Measurements from ENCODE around the gene JAG1.

DNA sequence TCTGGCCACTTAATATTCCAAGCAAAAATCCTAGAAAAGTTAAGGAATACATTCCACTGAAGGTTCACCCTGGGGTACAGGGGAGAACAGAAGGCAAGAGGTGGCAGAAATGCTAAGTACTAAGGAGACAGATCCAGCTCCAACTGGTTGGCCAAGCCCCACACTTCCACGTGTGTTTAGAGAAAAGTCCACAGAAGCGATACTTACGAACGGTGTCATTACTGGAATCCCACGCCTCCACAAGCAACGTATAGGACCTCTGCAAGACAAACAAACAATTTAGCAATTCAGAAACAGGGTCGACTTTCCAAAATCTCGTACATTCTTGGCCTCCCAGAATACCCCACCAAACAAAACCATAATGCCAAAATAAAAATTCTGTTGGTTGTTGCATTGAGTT is 10.0 kb downstream of the JAG1 start:
- TF ChIP-seq POLR2A (IDR thresholded peaks at IDR 0.05; ENCODE audit: low read depth) (no peak), POLR2AphosphoS5 (IDR thresholded peaks at IDR 0.05) (no peak), EP300 (IDR thresholded peaks at IDR 0.05) (no peak)
- TF ChIP-seq, protein P1, sequence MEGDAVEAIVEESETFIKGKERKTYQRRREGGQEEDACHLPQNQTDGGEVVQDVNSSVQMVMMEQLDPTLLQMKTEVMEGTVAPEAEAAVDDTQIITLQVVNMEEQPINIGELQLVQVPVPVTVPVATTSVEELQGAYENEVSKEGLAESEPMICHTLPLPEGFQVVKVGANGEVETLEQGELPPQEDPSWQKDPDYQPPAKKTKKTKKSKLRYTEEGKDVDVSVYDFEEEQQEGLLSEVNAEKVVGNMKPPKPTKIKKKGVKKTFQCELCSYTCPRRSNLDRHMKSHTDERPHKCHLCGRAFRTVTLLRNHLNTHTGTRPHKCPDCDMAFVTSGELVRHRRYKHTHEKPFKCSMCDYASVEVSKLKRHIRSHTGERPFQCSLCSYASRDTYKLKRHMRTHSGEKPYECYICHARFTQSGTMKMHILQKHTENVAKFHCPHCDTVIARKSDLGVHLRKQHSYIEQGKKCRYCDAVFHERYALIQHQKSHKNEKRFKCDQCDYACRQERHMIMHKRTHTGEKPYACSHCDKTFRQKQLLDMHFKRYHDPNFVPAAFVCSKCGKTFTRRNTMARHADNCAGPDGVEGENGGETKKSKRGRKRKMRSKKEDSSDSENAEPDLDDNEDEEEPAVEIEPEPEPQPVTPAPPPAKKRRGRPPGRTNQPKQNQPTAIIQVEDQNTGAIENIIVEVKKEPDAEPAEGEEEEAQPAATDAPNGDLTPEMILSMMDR (IDR thresholded peaks at IDR 0.05), result no peak

Measured in esophagus muscularis mucosa (tissue), 4 donors.